PC-3 (cell line): ENCODE data around the gene ANKMY2.

ENCODE experiments used
- CTCF ChIP-seq: fragments of 300-600 bp; sonication (generic); conservative IDR thresholded peaks from 2 replicates; pipeline ENCODE4 v1.5.1; 2017; ENCODE audit warnings: antibody characterized with exemption, low read depth, mild to moderate bottlenecking, low read length
- EZH2 ChIP-seq: fragments of 300-600 bp; sonication (generic); IDR thresholded peaks from one replicate; pipeline ENCODE4 v1.6.1; 2017; ENCODE audit warnings: antibody characterized with exemption, mild to moderate bottlenecking, low read length; ENCODE audit not compliant: unreplicated experiment

GRCh38 chr7:16688249-16688648, 42.7 kb upstream of the ANKMY2 start:
- TF ChIP-seq CTCF (no peak; the same call in 1 of the 2 replicates), EZH2 (no peak)
